SK-N-SH (cell line): ENCODE measurements around the gene VWF.

Experiments used
- CTCF ChIP-seq: fragments of 200-600 bp; sonication (generic); IDR thresholded peaks from 2 replicates; pipeline ENCODE4 v1.6.1; 2017; ENCODE audit warnings: antibody characterized with exemption, mild to moderate bottlenecking, moderate library complexity
- EP300 ChIP-seq, 2 experiments: IDR thresholded peaks; 2 replicates each; pipeline versions ENCODE4 v1.4.0 to v1.6.1; 2012; ENCODE audit warnings: borderline replicate concordance in 1 of 2, low read depth in 1 of 2, low read length in 1 of 2
- FOXM1 ChIP-seq: IDR thresholded peaks from 2 replicates; pipeline ENCODE4 v1.4.0; 2012; ENCODE audit warnings: low read depth, mild to moderate bottlenecking
- NFIC ChIP-seq: IDR thresholded peaks from 2 replicates; pipeline ENCODE4 v1.4.0; 2012; ENCODE audit warnings: borderline replicate concordance
- RCOR1 ChIP-seq: fragments of 150-350 bp; IDR thresholded peaks from 2 replicates; pipeline ENCODE4 v1.6.1; 2017; ENCODE audit warnings: antibody characterized with exemption, low read length
- TAF1 ChIP-seq: IDR thresholded peaks from 2 replicates; pipeline ENCODE4 v1.6.1; 2012; ENCODE audit warnings: low read depth, mild to moderate bottlenecking, low read length, moderate library complexity, borderline replicate concordance
- USF2 ChIP-seq: fragments of 150-350 bp; IDR thresholded peaks from 2 replicates; pipeline ENCODE4 v1.6.1; 2017; ENCODE audit warnings: antibody characterized with exemption, low read length, low read depth, borderline replicate concordance
- YY1 ChIP-seq: IDR thresholded peaks from 2 replicates; pipeline ENCODE4 v1.4.0; 2012; ENCODE audit warnings: low read depth, mild to moderate bottlenecking

GRCh38 chr12:6037459-6037858, 87.0 kb downstream of the VWF start:
- TF ChIP-seq CTCF, result no peak
- no peak for TF ChIP-seq YY1
- no peak for TF ChIP-seq NFIC
- TF ChIP-seq EP300 (IDR thresholded peaks at IDR 0.05; ENCODE audit: borderline replicate concordance in 1 of 2, low read depth in 1 of 2, low read length in 1 of 2), result no peak
- TF ChIP-seq RCOR1, result no peak
- no peak for TF ChIP-seq FOXM1
- TF ChIP-seq USF2, result no peak
- no peak for TF ChIP-seq TAF1
